ENCODE measurements around the gene CENPE.

The CENPE gene

GRCh38 chr4:103095080-103095479, 103.1 kb downstream of the CENPE start:
- no peak for DNase-seq (ENCODE audit: low read depth)
- no peak for TF ChIP-seq CTCF (IDR thresholded peaks at IDR 0.05; ENCODE audit: insufficient read depth, low read depth, low read length, missing control alignments)
- H3K4me3 ChIP-seq (ENCODE audit: low read length): no peak overlapping the region

- H3K4me3 ChIP-seq (ENCODE audit: low read length): no peak overlapping the region
- no peak for DNase-seq (ENCODE audit: low read depth)
- TF ChIP-seq CTCF (IDR thresholded peaks at IDR 0.05; ENCODE audit: insufficient read depth, low read depth, low read length, missing control alignments): no peak
Observed at GRCh38 chr4:103092245-103092644, 105.9 kb downstream of the CENPE start.

- no peak overlapping the region for H3K4me3 ChIP-seq (ENCODE audit: low read length)
- TF ChIP-seq CTCF (IDR thresholded peaks at IDR 0.05; ENCODE audit: insufficient read depth, low read depth, low read length, missing control alignments): peak; percentile 66
- peak; percentile 75 for DNase-seq (ENCODE audit: low read depth)
Observed at GRCh38 chr4:103091601-103092223, 106.4 kb downstream of the CENPE start.

- no peak overlapping the region for H3K4me3 ChIP-seq (ENCODE audit: low read length)
- DNase-seq (ENCODE audit: low read depth): no peak
- TF ChIP-seq CTCF (IDR thresholded peaks at IDR 0.05; ENCODE audit: insufficient read depth, low read depth, low read length, missing control alignments): no peak
Observed at GRCh38 chr4:103089481-103089880, 108.7 kb downstream of the CENPE start.

- H3K4me3 ChIP-seq (ENCODE audit: low read length): no peak overlapping the region
- DNase-seq (ENCODE audit: low read depth): no peak
- TF ChIP-seq CTCF (IDR thresholded peaks at IDR 0.05; ENCODE audit: insufficient read depth, low read depth, low read length, missing control alignments): no peak
Observed at GRCh38 chr4:103086551-103086950, 111.6 kb downstream of the CENPE start.

GRCh38 chr4:103085555-103086196, 112.5 kb downstream of the CENPE start:
- no peak overlapping the region for H3K4me3 ChIP-seq (ENCODE audit: low read length)
- no peak for TF ChIP-seq CTCF (IDR thresholded peaks at IDR 0.05; ENCODE audit: insufficient read depth, low read depth, low read length, missing control alignments)
- no peak for DNase-seq (ENCODE audit: low read depth)

- no peak overlapping the region for H3K4me3 ChIP-seq (ENCODE audit: low read length)
- DNase-seq (ENCODE audit: low read depth): no peak
- TF ChIP-seq CTCF (IDR thresholded peaks at IDR 0.05; ENCODE audit: insufficient read depth, low read depth, low read length, missing control alignments): no peak
Observed at GRCh38 chr4:103079621-103080020, 118.5 kb downstream of the CENPE start.

Measured in epithelial cell of esophagus (primary cell).